Neural crest cell (in vitro differentiated cells): Measurements from ENCODE around the gene RAB17. TPM values are rescaled to one million over a fixed set of nuclear protein-coding genes. Genes with fewer than 3 reads are reported as not detected.

Experiments
- DNase-seq: peaks from one replicate; pipeline ENCODE4 v3.0.0; 2021; ENCODE audit warnings: low read depth, mixed read lengths, low spot score
- H3K27ac Mint-ChIP-seq: one replicate; pipeline ENCODE4 v1.8.0; 2021; ENCODE audit warnings: mild to moderate bottlenecking, mixed read lengths; ENCODE audit not compliant: unreplicated experiment
- H3K27me3 Mint-ChIP-seq: 2 replicates; pipeline ENCODE4 v1.8.0; 2021; ENCODE audit warnings: low read depth, mild to moderate bottlenecking, mixed read lengths
- H3K36me3 Mint-ChIP-seq: 2 replicates; pipeline ENCODE4 v1.8.0; 2021; ENCODE audit warnings: low read depth, mild to moderate bottlenecking, mixed read lengths
- H3K4me1 Mint-ChIP-seq: 2 replicates; pipeline ENCODE4 v1.8.0; 2021; ENCODE audit warnings: mixed read lengths
- H3K4me3 Mint-ChIP-seq: one replicate; pipeline ENCODE4 v1.8.0; 2021; ENCODE audit warnings: mild to moderate bottlenecking, mixed read lengths
- H3K9me3 Mint-ChIP-seq: 2 replicates; pipeline ENCODE4 v1.8.0; 2021; ENCODE audit warnings: mixed read lengths
- CTCF ChIP-seq: fragments of 200-600 bp; sonication (generic); conservative IDR thresholded peaks from 2 replicates; pipeline ENCODE4 v1.5.0; 2021; ENCODE audit warnings: antibody characterized with exemption, mild to moderate bottlenecking
- total RNA-seq: library from RNA; stranded (reverse); gene quantifications from 2 replicates; pipeline ENCODE4 v1.2.1, GENCODE V29; 2021

Gene RAB17
- total RNA-seq, 1 donor from 2014 or later: not detected

- no peak overlapping the region for H3K27ac Mint-ChIP-seq
- no peak for DNase-seq
- no peak for TF ChIP-seq CTCF
- no peaks in the 10 kb centered on the region for H3K36me3 Mint-ChIP-seq
- no peaks in the 10 kb centered on the region for H3K27me3 Mint-ChIP-seq
- H3K4me3 Mint-ChIP-seq: no peak overlapping the region
- H3K9me3 Mint-ChIP-seq: no peaks in the 10 kb centered on the region
- H3K4me1 Mint-ChIP-seq: no peaks in the 10 kb centered on the region
Observed at GRCh38 chr2:237525559-237526157, 64.9 kb downstream of the RAB17 start.

GRCh38 chr2:237524631-237525030, 65.9 kb downstream of the RAB17 start:
- Mint-ChIP-seq H3K9me3 (no peaks in the 10 kb centered on the region), H3K4me3 (no peak overlapping the region)

More at GRCh38 chr2:237524631-237525030, 65.9 kb downstream of the RAB17 start:
- Mint-ChIP-seq H3K36me3 (no peaks in the 10 kb centered on the region), H3K4me1 (no peaks in the 10 kb centered on the region), H3K27ac (no peak overlapping the region), H3K27me3 (no peaks in the 10 kb centered on the region)
- no peak for DNase-seq
- TF ChIP-seq CTCF: no peak

Other genes with a start within 250 kb of the RAB17 start
- gene COL6A3, start 176.6 kb downstream of the RAB17 start, total RNA-seq: 4.5 and 4.9 TPM in 2 replicates
- gene MLPH, start 103.5 kb downstream of the RAB17 start, total RNA-seq: not detected in 2 replicates
- not detected in 2 replicates for gene PRLH, start 24.2 kb downstream of the RAB17 start, total RNA-seq
- 37.1 and 38.5 TPM in 2 replicates for gene LRRFIP1, start 36.9 kb upstream of the RAB17 start, total RNA-seq
- 0.42 and 0.50 TPM in 2 replicates for gene RBM44, start 208.0 kb upstream of the RAB17 start, total RNA-seq